Measurements from ENCODE around the gene NPM3. TPM values are rescaled to one million over a fixed set of nuclear protein-coding genes. Genes with fewer than 3 reads are reported as not detected.
A peak's percentile ranks its signal among the peaks of the same experiment; 100 is the strongest.

NPM3 gene
- total RNA-seq, 4 donors from 2014 or later = 12.9 to 37.0 (median 16.0) TPM

DNA sequence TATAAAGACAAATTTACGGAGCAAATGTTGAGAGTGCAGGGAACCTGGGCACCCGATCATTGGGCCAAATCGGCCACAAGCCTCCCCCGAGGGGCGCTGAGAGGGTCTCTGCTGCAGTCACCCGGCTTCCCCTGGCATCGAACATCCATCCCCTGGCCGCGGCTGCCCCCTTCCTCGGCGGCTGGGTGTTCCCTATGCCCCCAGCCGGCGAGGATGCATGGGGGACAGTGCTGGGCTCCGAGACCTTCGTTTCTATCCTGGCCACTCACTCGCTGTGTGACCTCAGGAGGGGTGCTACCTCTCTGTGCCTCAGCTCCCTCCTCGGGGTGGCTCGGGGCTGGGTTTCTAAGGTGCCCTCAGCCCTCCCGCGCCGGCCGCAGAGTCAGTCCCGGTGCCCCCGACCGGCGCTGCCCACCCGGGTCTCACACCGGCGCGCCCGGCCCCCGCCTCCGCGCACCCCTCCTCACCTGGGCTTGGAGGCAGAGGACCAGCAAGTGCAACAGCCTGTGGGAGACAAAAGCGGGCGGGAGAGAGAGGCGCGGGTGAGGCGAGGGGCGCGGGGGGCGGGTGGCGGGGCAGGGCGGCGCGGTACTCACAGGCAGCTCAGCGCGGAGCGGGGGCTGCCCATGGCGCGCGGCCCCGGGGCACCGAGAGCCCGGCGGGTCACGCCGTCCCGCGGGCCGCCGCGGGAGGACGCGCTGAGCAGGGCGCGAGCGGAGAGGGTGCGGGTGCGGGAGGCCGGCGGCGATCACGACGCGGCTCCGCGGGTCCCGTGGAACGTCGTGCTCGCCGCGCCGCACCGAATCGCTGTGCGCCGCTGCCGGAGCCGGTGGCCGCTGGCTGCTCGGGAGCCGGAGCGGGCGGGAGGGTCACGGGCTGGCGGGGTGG, 7.7 kb downstream of the NPM3 start, which contains the start of gene FGF8:
Gene FGF8, minus strand, starts transcription at position 842 of the 888 bp plus-strand sequence. Its CDS starts 214 bp downstream, at position 628.
- Histone ChIP-seq H3K27me3 (peaks cover 74 to 79% (median 78%) of the 10 kb centered on the region in 3 donors), H3K27ac (no peak within 1 kb of the TSS), H3K4me3 (peak within 1 kb of the TSS in 2 of 4 donors; percentile 9 to 19), H3K36me3 (no peaks in the 10 kb centered on the region), H3K9me3 (no peaks in the 10 kb centered on the region), H3K4me1 (peaks cover 19 to 21% of the 10 kb centered on the region in 2 donors)
- no peak for TF ChIP-seq POLR2A (IDR thresholded peaks at IDR 0.05)
- TF ChIP-seq CTCF (IDR thresholded peaks at IDR 0.05 in 4 of 5, conservative IDR thresholded peaks at IDR 0.05 in 1 of 5) = no peak
- intact Hi-C loops (cut with DNase I; ENCODE audit: low total_unique reads) = no loop called here
- in situ Hi-C loops (cut with MboI; ENCODE audit: low sequenced_read_pairs in 4 of 4) = no loop called here
- ATAC-seq (no peak), DNase-seq (no peak)

- Histone ChIP-seq H3K36me3 (no peaks in the 10 kb centered on the region), H3K4me3 (no peak overlapping the region), H3K27me3 (peaks cover 74 to 81% (median 79%) of the 10 kb centered on the region in 3 donors), H3K4me1 (peaks cover 14% of the 10 kb centered on the region in 2 donors), H3K9me3 (no peaks in the 10 kb centered on the region), H3K27ac (no peak overlapping the region)
- TF ChIP-seq CTCF (IDR thresholded peaks at IDR 0.05 in 4 of 5, conservative IDR thresholded peaks at IDR 0.05 in 1 of 5) = no peak
- no peak for TF ChIP-seq POLR2A (IDR thresholded peaks at IDR 0.05)
- in situ Hi-C loops (cut with MboI; ENCODE audit: low sequenced_read_pairs in 4 of 4) = no loop called here
- DNase-seq = no peak
- no peak for ATAC-seq
- intact Hi-C loops (cut with DNase I; ENCODE audit: low total_unique reads) = no loop called here
Measured at GRCh38 chr10:101774589-101775272, 8.5 kb downstream of the NPM3 start.

- peaks cover 7 to 9% of the 10 kb centered on the region in 2 donors for H3K4me1 ChIP-seq
- in situ Hi-C loops (cut with MboI; ENCODE audit: low sequenced_read_pairs in 4 of 4) = no loop called here
- H3K4me3 ChIP-seq = no peak overlapping the region
- no peaks in the 10 kb centered on the region for H3K9me3 ChIP-seq
- ATAC-seq (no peak), DNase-seq (no peak)
- no peak for TF ChIP-seq CTCF (IDR thresholded peaks at IDR 0.05 in 4 of 5, conservative IDR thresholded peaks at IDR 0.05 in 1 of 5)
- no peak for TF ChIP-seq POLR2A (IDR thresholded peaks at IDR 0.05)
- H3K27me3 ChIP-seq = peaks cover 70 to 74% (median 72%) of the 10 kb centered on the region in 3 donors
- intact Hi-C loops (cut with DNase I; ENCODE audit: low total_unique reads) = no loop called here
- no peak overlapping the region for H3K27ac ChIP-seq
- H3K36me3 ChIP-seq = no peaks in the 10 kb centered on the region
Measured at GRCh38 chr10:101773923-101774588, 9.2 kb downstream of the NPM3 start.

GRCh38 chr10:101772895-101773761, 10.1 kb downstream of the NPM3 start:
- H3K36me3 ChIP-seq = no peaks in the 10 kb centered on the region
- H3K27ac ChIP-seq = no peak overlapping the region
- ATAC-seq (no peak), DNase-seq (no peak)
- no peak for TF ChIP-seq POLR2A (IDR thresholded peaks at IDR 0.05)
- no peak for TF ChIP-seq CTCF (IDR thresholded peaks at IDR 0.05 in 4 of 5, conservative IDR thresholded peaks at IDR 0.05 in 1 of 5)
- intact Hi-C loops (cut with DNase I; ENCODE audit: low total_unique reads) = no loop called here
- no peaks in the 10 kb centered on the region for H3K9me3 ChIP-seq
- H3K4me3 ChIP-seq = no peak overlapping the region
- peaks cover 62 to 65% (median 63%) of the 10 kb centered on the region in 3 donors for H3K27me3 ChIP-seq
- peaks cover 7 to 9% of the 10 kb centered on the region in 2 donors for H3K4me1 ChIP-seq
- in situ Hi-C loops (cut with MboI; ENCODE audit: low sequenced_read_pairs in 4 of 4) = no loop called here

All from gastrocnemius medialis (tissue), 4 donors.